Skeletal muscle tissue (tissue), 4 donors: ENCODE measurements around the gene RASGRF2. TPM values are rescaled to one million over a fixed set of nuclear protein-coding genes. Genes with fewer than 3 reads are reported as not detected.
"Not testable (repeated sequence)": the region's sequence is repeated elsewhere in the genome, so short reads cannot be mapped to it uniquely, and the experiment has no call there.

Source experiments
- H3K27ac ChIP-seq: one replicate; pipeline ENCODE4 v1.7.0; 2013; ENCODE audit warnings: mild to moderate bottlenecking, low read depth, low read length, inconsistent platforms
- H3K27me3 ChIP-seq, 3 donors: one replicate each; pipeline ENCODE4 v1.7.0; 2013; ENCODE audit warnings: low read length in 3 of 3; ENCODE audit not compliant: control insufficient read depth in 3 of 3, insufficient read depth in 3 of 3
- H3K36me3 ChIP-seq, 3 donors: one replicate each; pipeline ENCODE4 v1.7.0; 2013; ENCODE audit warnings: low read length in 3 of 3; ENCODE audit not compliant: control insufficient read depth in 3 of 3, insufficient read depth in 3 of 3
- H3K4me1 ChIP-seq, 3 donors: one replicate each; pipeline ENCODE4 v1.7.0; 2013; ENCODE audit warnings: low read length in 3 of 3, mild to moderate bottlenecking in 3 of 3; ENCODE audit not compliant: control insufficient read depth in 3 of 3, insufficient read depth in 3 of 3
- H3K4me3 ChIP-seq, 3 donors: one replicate each; pipeline ENCODE4 v1.7.0; 2013; ENCODE audit warnings: low read length in 3 of 3
- H3K9ac ChIP-seq, 3 donors: one replicate each; pipeline ENCODE4 v1.7.0; 2013; ENCODE audit warnings: low read length in 3 of 3, mild to moderate bottlenecking in 3 of 3, moderate library complexity in 2 of 3, low read depth in 1 of 3
- H3K9me3 ChIP-seq, 3 donors: one replicate each; pipeline ENCODE4 v1.7.0; 2013; ENCODE audit warnings: low read length in 3 of 3; ENCODE audit not compliant: control insufficient read depth in 3 of 3
- total RNA-seq: library from RNA; depleted of rRNA; stranded (reverse); fragments of >200 nt; gene quantifications from one replicate; pipeline ENCODE4 v1.2.3, GENCODE V29; 2014
- donor health status: Osteomylitis.

Gene RASGRF2
- total RNA-seq, 1 donor from 2014 or later: 1.0 TPM

GRCh38 chr5:81246697-81247096, 286.5 kb downstream of the RASGRF2 start:
- H3K9ac ChIP-seq: peak overlapping the region in 1 of 3 donors; percentile 57
- peak overlapping the region; percentile 48 for H3K27ac ChIP-seq
- no peaks in the 10 kb centered on the region for H3K27me3 ChIP-seq
- no peaks in the 10 kb centered on the region for H3K9me3 ChIP-seq
- peaks cover 59 to 89% (median 86%) of the 10 kb centered on the region in 3 donors for H3K4me1 ChIP-seq
- peaks cover 9 to 15% (median 11%) of the 10 kb centered on the region in 3 donors for H3K36me3 ChIP-seq
- H3K4me3 ChIP-seq: no peak overlapping the region

GRCh38 chr5:81247441-81247972, 287.3 kb downstream of the RASGRF2 start:
- Histone ChIP-seq H3K4me3 (no peak overlapping the region), H3K27me3 (no peaks in the 10 kb centered on the region), H3K27ac (peak overlapping the region; percentile 16), H3K9me3 (no peaks in the 10 kb centered on the region), H3K36me3 (peaks cover 16 to 23% (median 20%) of the 10 kb centered on the region in 3 donors), H3K4me1 (peaks cover 56 to 88% (median 80%) of the 10 kb centered on the region in 3 donors), H3K9ac (no peak overlapping the region)

GRCh38 chr5:81249240-81249639, 289.1 kb downstream of the RASGRF2 start:
- peaks cover 31 to 40% (median 33%) of the 10 kb centered on the region in 3 donors for H3K36me3 ChIP-seq
- peaks cover 43 to 75% (median 65%) of the 10 kb centered on the region in 3 donors for H3K4me1 ChIP-seq
- no peak overlapping the region for H3K27ac ChIP-seq
- no peak overlapping the region for H3K9ac ChIP-seq
- H3K27me3 ChIP-seq: no peaks in the 10 kb centered on the region
- no peaks in the 10 kb centered on the region for H3K9me3 ChIP-seq
- no peak overlapping the region for H3K4me3 ChIP-seq

GRCh38 chr5:81250004-81250403, 289.8 kb downstream of the RASGRF2 start:
- Histone ChIP-seq H3K4me3 (no peak overlapping the region), H3K27ac (no peak overlapping the region), H3K36me3 (peaks cover 38 to 43% (median 41%) of the 10 kb centered on the region in 3 donors), H3K4me1 (peaks cover 39 to 67% (median 58%) of the 10 kb centered on the region in 3 donors), H3K9ac (no peak overlapping the region), H3K9me3 (no peaks in the 10 kb centered on the region), H3K27me3 (no peaks in the 10 kb centered on the region)

- no peaks in the 10 kb centered on the region for H3K27me3 ChIP-seq
- peak overlapping the region in 1 of 3 donors; percentile 1 for H3K9ac ChIP-seq
- peaks cover 46 to 60% (median 52%) of the 10 kb centered on the region in 3 donors for H3K36me3 ChIP-seq
- H3K4me1 ChIP-seq: peaks cover 20 to 48% (median 39%) of the 10 kb centered on the region in 3 donors
- H3K4me3 ChIP-seq: no peak overlapping the region
- peak overlapping the region; percentile 43 for H3K27ac ChIP-seq
- H3K9me3 ChIP-seq: no peaks in the 10 kb centered on the region
These were observed 291.8 kb downstream of the RASGRF2 start for GRCh38 chr5:81251922-81252321.

- H3K27me3 ChIP-seq: no peaks in the 10 kb centered on the region
- H3K4me1 ChIP-seq: peaks cover 17 to 39% (median 31%) of the 10 kb centered on the region in 3 donors
- H3K4me3 ChIP-seq: no peak overlapping the region
- no peak overlapping the region for H3K9ac ChIP-seq
- peaks cover 50 to 70% (median 60%) of the 10 kb centered on the region in 3 donors for H3K36me3 ChIP-seq
- H3K9me3 ChIP-seq: no peaks in the 10 kb centered on the region
- no peak overlapping the region for H3K27ac ChIP-seq
These were observed 292.7 kb downstream of the RASGRF2 start for GRCh38 chr5:81252904-81253303.

- H3K9ac ChIP-seq: no peak overlapping the region
- H3K27ac ChIP-seq: no peak overlapping the region
- H3K27me3 ChIP-seq: no peaks in the 10 kb centered on the region
- no peaks in the 10 kb centered on the region for H3K9me3 ChIP-seq
- H3K4me1 ChIP-seq: peaks cover 11 to 29% (median 24%) of the 10 kb centered on the region in 3 donors
- H3K36me3 ChIP-seq: peaks cover 60 to 80% (median 70%) of the 10 kb centered on the region in 3 donors
- H3K4me3 ChIP-seq: no peak overlapping the region
These were observed 293.7 kb downstream of the RASGRF2 start for GRCh38 chr5:81253875-81254274.

- H3K4me3 ChIP-seq: no peak overlapping the region
- H3K27ac ChIP-seq: no peak overlapping the region
- peaks cover 70 to 91% (median 82%) of the 10 kb centered on the region in 3 donors for H3K36me3 ChIP-seq
- H3K9ac ChIP-seq: no peak overlapping the region
- no peaks in the 10 kb centered on the region for H3K27me3 ChIP-seq
- H3K9me3 ChIP-seq: no peaks in the 10 kb centered on the region
- H3K4me1 ChIP-seq: peaks cover 11 to 24% (median 16%) of the 10 kb centered on the region in 3 donors
These were observed 294.9 kb downstream of the RASGRF2 start for GRCh38 chr5:81254886-81255559.

- peaks cover 69 to 96% (median 76%) of the 10 kb centered on the region in 3 donors for H3K36me3 ChIP-seq
These were observed 296.6 kb downstream of the RASGRF2 start for GRCh38 chr5:81256766-81257165.

GRCh38 chr5:81262796-81263195, 302.6 kb downstream of the RASGRF2 start:
- not testable (repeated sequence) for H3K9me3 ChIP-seq, H3K4me3 ChIP-seq, H3K9ac ChIP-seq, H3K27me3 ChIP-seq, H3K4me1 ChIP-seq, H3K27ac ChIP-seq
- peaks cover 47 to 79% (median 56%) of the 10 kb centered on the region in 3 donors for H3K36me3 ChIP-seq

More at GRCh38 chr5:81256766-81257165, 296.6 kb downstream of the RASGRF2 start:
- no peak overlapping the region for H3K9ac ChIP-seq
- no peaks in the 10 kb centered on the region for H3K27me3 ChIP-seq
- H3K4me1 ChIP-seq: peaks cover 2 to 9% (median 5%) of the 10 kb centered on the region in 3 donors
- no peaks in the 10 kb centered on the region for H3K9me3 ChIP-seq
- no peak overlapping the region for H3K27ac ChIP-seq
- H3K4me3 ChIP-seq: no peak overlapping the region
